ENCODE data around the gene SOX1.

- TF ChIP-seq CTCF (IDR thresholded peaks at IDR 0.05) (no peak), POLR2A (IDR thresholded peaks at IDR 0.05) (no peak), EP300 (IDR thresholded peaks at IDR 0.05) (no peak), POLR2AphosphoS5 (IDR thresholded peaks at IDR 0.05) (no peak)
These were observed 30.0 kb downstream of the SOX1 start for GRCh38 chr13:112096959-112097358.
